H1 (cell line): ENCODE results near the gene FKRP. TPM values are rescaled to one million over a fixed set of nuclear protein-coding genes. Genes with fewer than 3 reads are reported as not detected.

Experiments used
- CHD2 ChIP-seq: IDR thresholded peaks from 2 replicates; pipeline ENCODE4 v1.6.1; 2012; ENCODE audit warnings: low read length, improper control_type of control experiment
- CHD7 ChIP-seq: fragments of 300-600 bp; sonication (generic); IDR thresholded peaks from 2 replicates; pipeline ENCODE4 v1.7.1; 2012; ENCODE audit warnings: low read length, moderate library complexity, mild to moderate bottlenecking, inconsistent platforms; ENCODE audit not compliant: insufficient replicate concordance
- EP300 ChIP-seq, 2 experiments: IDR thresholded peaks; 1 replicate in 1 of 2; 2 replicates in 1 of 2; pipeline ENCODE4 v1.6.1; 2011 to 2012; ENCODE audit warnings: low read depth in 2 of 2, low read length in 2 of 2, mild to moderate bottlenecking in 2 of 2, borderline replicate concordance in 1 of 2, inconsistent platforms in 1 of 2, moderate library complexity in 1 of 2
- GABPA ChIP-seq: IDR thresholded peaks from 2 replicates; pipeline ENCODE4 v1.6.1; 2011; ENCODE audit warnings: mild to moderate bottlenecking, low read length, moderate library complexity, borderline replicate concordance; ENCODE audit not compliant: insufficient read depth
- KDM4A ChIP-seq: IDR thresholded peaks from one replicate; pipeline ENCODE4 v1.7.1; 2012; ENCODE audit warnings: low read depth, mild to moderate bottlenecking, moderate library complexity, low read length, inconsistent platforms; ENCODE audit not compliant: severe bottlenecking
- PHF8 ChIP-seq: fragments of 200-600 bp; sonication (generic); conservative IDR thresholded peaks from 2 replicates; pipeline ENCODE4 v1.7.1; 2012; ENCODE audit warnings: low read depth, mild to moderate bottlenecking, inconsistent platforms, low read length, moderate library complexity
- POLR2AphosphoS5 ChIP-seq: IDR thresholded peaks from 2 replicates; pipeline ENCODE4 v1.6.1; 2011; ENCODE audit warnings: low read depth, low read length
- SRF ChIP-seq: IDR thresholded peaks from 2 replicates; pipeline ENCODE4 v1.6.1; 2011; ENCODE audit warnings: mild to moderate bottlenecking, low read depth, low read length, moderate library complexity
- TAF1 ChIP-seq: IDR thresholded peaks from 2 replicates; pipeline ENCODE4 v1.6.1; 2011; ENCODE audit warnings: mild to moderate bottlenecking, low read depth, low read length
- ZNF274 ChIP-seq: IDR thresholded peaks from 2 replicates; pipeline ENCODE4 v1.7.0; 2012; ENCODE audit warnings: low read length, borderline replicate concordance; ENCODE audit errors: extremely low read depth
- polyA plus RNA-seq, 7 experiments: library from polyadenylated mRNA; depleted of rRNA in 3 of 7; stranded (reverse) in 5 of 7; unstranded in 2 of 7; fragments of >200 nt in 5 of 7; fragments of 200-250 nt in 2 of 7; gene quantifications; 1 replicate in 5 of 7; 2 replicates in 1 of 7; 4 replicates in 1 of 7; pipeline versions ENCODE4 v1.2.1 to v1.2.3, GENCODE V29; 2011 to 2013; ENCODE audit warnings: missing spikeins in 2 of 7, mixed read lengths in 2 of 7
- total RNA-seq: library from RNA; stranded (reverse); fragmentation: NEBNext Ultra II Directional; extraction: Animal tissue kit (Norgen Biotek cat#: 25700); gene quantifications from 2 replicates; pipeline ENCODE4 v1.2.1, GENCODE V29; 2021
- TF ChIP-seq, protein P1 (sequence below): IDR thresholded peaks from 2 replicates; pipeline ENCODE4 v1.6.1; 2012; ENCODE audit warnings: inconsistent platforms

The FKRP gene
- total and polyA plus RNA-seq, 2 of the 8 experiments (the other 6 are each of a cell fraction or from before 2014, with no cell fraction given), result 17.1 to 24.4 TPM

DNA sequence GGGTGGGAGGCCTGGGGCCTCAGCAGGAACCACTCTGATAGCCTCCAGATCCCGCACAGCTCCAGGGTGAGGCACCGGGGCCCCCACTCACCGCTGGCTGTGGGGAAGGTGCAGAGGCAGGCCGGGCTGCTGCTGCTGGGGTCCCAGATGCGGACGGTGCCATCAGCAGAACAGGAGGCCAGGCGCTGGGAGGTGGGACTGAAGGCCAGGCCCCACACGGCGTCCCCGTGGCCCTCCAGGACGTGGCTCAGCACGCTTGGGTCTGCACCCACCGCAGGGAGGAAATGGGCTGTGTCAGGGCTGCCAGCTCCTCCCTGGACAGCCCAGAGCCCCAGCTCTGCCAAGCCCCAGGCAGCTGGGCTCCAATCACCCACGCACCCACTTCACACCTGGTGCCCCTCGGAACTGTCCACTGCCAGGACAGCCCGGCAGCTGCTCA is 22.8 kb upstream of the FKRP start (continued):
- TF ChIP-seq CHD7 (no peak), EP300 (IDR thresholded peaks at IDR 0.05; ENCODE audit: borderline replicate concordance in 1 of 2, low read depth in 2 of 2, low read length in 2 of 2) (no peak), CHD2 (no peak), ZNF274 (no peak), PHF8 (no peak), TAF1 (no peak), POLR2AphosphoS5 (no peak), GABPA (no peak), KDM4A (no peak), SRF (no peak)
- TF ChIP-seq, protein P1, sequence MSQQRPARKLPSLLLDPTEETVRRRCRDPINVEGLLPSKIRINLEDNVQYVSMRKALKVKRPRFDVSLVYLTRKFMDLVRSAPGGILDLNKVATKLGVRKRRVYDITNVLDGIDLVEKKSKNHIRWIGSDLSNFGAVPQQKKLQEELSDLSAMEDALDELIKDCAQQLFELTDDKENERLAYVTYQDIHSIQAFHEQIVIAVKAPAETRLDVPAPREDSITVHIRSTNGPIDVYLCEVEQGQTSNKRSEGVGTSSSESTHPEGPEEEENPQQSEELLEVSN, result no peak
